Smooth muscle cell (in vitro differentiated cells): ENCODE measurements around the gene XBP1. TPM values are rescaled to one million over a fixed set of nuclear protein-coding genes. Genes with fewer than 3 reads are reported as not detected.

Experiments used
- DNase-seq: peaks from one replicate; lab custom pipeline; 2025; ENCODE audit not compliant: unreplicated experiment; lab: John Stamatoyannopoulos, UW
- H2AFZ ChIP-seq: fragments of 200-600 bp; sonication (generic); 2 replicates; pipeline ENCODE4 v1.6.0; 2016; ENCODE audit warnings: antibody characterized with exemption, low read depth, mild to moderate bottlenecking
- H3F3A ChIP-seq: fragments of 200-600 bp; sonication (generic); 2 replicates; pipeline ENCODE4 v1.6.0; 2017; ENCODE audit warnings: antibody characterized with exemption, low read depth
- H3K27ac ChIP-seq: fragments of 200-600 bp; sonication (generic); 2 replicates; pipeline ENCODE4 v1.5.1; 2016; ENCODE audit warnings: low read depth, mild to moderate bottlenecking
- H3K27me3 ChIP-seq: fragments of 200-600 bp; sonication (generic); 2 replicates; pipeline ENCODE4 v1.6.1; 2016; ENCODE audit warnings: low read depth, mild to moderate bottlenecking
- H3K36me3 ChIP-seq: fragments of 200-600 bp; sonication (generic); 2 replicates; pipeline ENCODE4 v1.5.1; 2016; ENCODE audit warnings: low read depth
- H3K4me1 ChIP-seq: fragments of 200-600 bp; sonication (generic); 2 replicates; pipeline ENCODE4 v1.5.1; 2016; ENCODE audit warnings: low read depth
- H3K4me2 ChIP-seq: fragments of 200-600 bp; sonication (generic); 2 replicates; pipeline ENCODE4 v1.6.0; 2016; ENCODE audit warnings: mild to moderate bottlenecking
- H3K4me3 ChIP-seq: fragments of 200-600 bp; sonication (generic); 2 replicates; pipeline ENCODE4 v1.5.1; 2016; ENCODE audit warnings: mild to moderate bottlenecking
- H3K79me2 ChIP-seq: fragments of 200-600 bp; sonication (generic); 2 replicates; pipeline ENCODE4 v1.6.0; 2016; ENCODE audit warnings: low read depth, mild to moderate bottlenecking
- H3K9ac ChIP-seq: fragments of 200-600 bp; sonication (generic); 2 replicates; pipeline ENCODE4 v1.6.0; 2016; ENCODE audit warnings: low read depth
- H3K9me3 ChIP-seq: fragments of 200-600 bp; sonication (generic); replicated peaks from 2 replicates; pipeline ENCODE4 v1.5.1; 2016; ENCODE audit warnings: low read depth
- H4K20me1 ChIP-seq: fragments of 200-600 bp; sonication (generic); 2 replicates; pipeline ENCODE4 v1.6.0; 2016; ENCODE audit warnings: low read depth
- WGBS: methylation state at CpG from one replicate; pipeline ENCODE4 v1.1.7; 2016; ENCODE audit warnings: low lambda C conversion rate; 5-methylcytosine and 5-hydroxymethylcytosine counted together
- polyA plus RNA-seq: library from polyadenylated mRNA; unstranded; fragments of >200 nt; fragmentation: Nextera tagmentation; extraction: Ambion mirVana; gene quantifications from 2 replicates; pipeline ENCODE4 v1.2.1, GENCODE V29; 2016
- total RNA-seq: library from RNA; depleted of rRNA; stranded (reverse); fragments of >200 nt; gene quantifications from 2 replicates; pipeline ENCODE4 v1.2.3, GENCODE V29; 2014
- TF ChIP-seq, protein P1 (sequence below): fragments of 200-600 bp; sonication (generic); IDR thresholded peaks from 2 replicates; pipeline ENCODE4 v1.5.1; 2017; ENCODE audit warnings: borderline replicate concordance, mild to moderate bottlenecking, antibody characterized with exemption; ENCODE audit not compliant: insufficient read depth, poor library complexity, severe bottlenecking

The XBP1 gene
- total and polyA plus RNA-seq, 2 experiments from 2014 or later = 375 to 381 TPM

DNA sequence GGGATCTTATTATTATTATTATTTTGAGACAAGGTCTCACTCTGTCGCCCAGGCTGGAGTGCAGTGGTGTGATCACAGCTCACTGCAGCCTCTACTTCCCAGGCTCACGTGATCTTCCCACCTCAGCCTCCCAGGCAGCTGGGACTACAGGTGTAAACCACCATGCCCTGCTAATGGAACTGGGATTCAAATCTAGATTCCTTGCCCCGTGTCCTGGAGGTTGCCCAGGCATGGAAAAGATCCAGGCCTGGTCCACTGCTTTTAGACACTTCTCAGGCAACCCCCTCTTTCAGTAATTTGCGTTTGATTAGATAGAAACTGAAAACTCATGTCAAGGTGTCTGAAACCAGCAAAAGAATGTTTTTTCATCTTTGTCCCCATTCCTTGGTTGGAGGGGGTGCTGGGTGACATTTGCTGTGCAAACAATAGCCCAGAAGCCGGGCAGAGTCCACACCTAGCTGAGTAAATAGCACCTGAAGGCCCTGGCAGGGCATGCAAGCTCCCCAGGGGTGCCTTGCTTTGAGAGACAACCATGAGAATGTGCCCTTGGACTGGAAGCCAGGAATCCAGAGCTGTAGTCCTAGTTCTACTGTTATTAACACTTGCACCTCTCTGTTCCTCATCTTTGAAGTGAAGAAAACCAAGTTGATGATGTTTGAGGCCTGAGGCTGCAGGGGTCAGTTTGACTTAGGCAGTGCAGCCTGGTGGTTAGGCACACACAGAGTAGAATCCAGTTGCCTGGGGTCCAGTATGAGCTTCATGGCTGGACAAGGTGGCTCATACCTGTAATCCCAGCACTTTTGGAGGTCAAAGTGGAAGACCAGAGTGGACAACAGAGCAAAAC is 19.1 kb upstream of the XBP1 start:
- H3K27me3 ChIP-seq = no peaks in the 10 kb centered on the region
- 71% methylated on average over 5 of the region's 5 CpGs for WGBS
- no peaks in the 10 kb centered on the region for H3F3A ChIP-seq
- H3K9ac ChIP-seq = no peak overlapping the region
- H3K4me3 ChIP-seq = no peak overlapping the region
- H3K9me3 ChIP-seq = no peaks in the 10 kb centered on the region
- H3K79me2 ChIP-seq = no peaks in the 10 kb centered on the region
- no peak overlapping the region for H3K4me2 ChIP-seq
- no peaks in the 10 kb centered on the region for H4K20me1 ChIP-seq
- no peaks in the 10 kb centered on the region for H3K36me3 ChIP-seq
- TF ChIP-seq, protein P1, sequence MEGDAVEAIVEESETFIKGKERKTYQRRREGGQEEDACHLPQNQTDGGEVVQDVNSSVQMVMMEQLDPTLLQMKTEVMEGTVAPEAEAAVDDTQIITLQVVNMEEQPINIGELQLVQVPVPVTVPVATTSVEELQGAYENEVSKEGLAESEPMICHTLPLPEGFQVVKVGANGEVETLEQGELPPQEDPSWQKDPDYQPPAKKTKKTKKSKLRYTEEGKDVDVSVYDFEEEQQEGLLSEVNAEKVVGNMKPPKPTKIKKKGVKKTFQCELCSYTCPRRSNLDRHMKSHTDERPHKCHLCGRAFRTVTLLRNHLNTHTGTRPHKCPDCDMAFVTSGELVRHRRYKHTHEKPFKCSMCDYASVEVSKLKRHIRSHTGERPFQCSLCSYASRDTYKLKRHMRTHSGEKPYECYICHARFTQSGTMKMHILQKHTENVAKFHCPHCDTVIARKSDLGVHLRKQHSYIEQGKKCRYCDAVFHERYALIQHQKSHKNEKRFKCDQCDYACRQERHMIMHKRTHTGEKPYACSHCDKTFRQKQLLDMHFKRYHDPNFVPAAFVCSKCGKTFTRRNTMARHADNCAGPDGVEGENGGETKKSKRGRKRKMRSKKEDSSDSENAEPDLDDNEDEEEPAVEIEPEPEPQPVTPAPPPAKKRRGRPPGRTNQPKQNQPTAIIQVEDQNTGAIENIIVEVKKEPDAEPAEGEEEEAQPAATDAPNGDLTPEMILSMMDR = no peak
- H3K4me1 ChIP-seq = peaks cover 3% of the 10 kb centered on the region
- no peak overlapping the region for H3K27ac ChIP-seq
- no peak for DNase-seq
- no peak overlapping the region for H2AFZ ChIP-seq

DNA sequence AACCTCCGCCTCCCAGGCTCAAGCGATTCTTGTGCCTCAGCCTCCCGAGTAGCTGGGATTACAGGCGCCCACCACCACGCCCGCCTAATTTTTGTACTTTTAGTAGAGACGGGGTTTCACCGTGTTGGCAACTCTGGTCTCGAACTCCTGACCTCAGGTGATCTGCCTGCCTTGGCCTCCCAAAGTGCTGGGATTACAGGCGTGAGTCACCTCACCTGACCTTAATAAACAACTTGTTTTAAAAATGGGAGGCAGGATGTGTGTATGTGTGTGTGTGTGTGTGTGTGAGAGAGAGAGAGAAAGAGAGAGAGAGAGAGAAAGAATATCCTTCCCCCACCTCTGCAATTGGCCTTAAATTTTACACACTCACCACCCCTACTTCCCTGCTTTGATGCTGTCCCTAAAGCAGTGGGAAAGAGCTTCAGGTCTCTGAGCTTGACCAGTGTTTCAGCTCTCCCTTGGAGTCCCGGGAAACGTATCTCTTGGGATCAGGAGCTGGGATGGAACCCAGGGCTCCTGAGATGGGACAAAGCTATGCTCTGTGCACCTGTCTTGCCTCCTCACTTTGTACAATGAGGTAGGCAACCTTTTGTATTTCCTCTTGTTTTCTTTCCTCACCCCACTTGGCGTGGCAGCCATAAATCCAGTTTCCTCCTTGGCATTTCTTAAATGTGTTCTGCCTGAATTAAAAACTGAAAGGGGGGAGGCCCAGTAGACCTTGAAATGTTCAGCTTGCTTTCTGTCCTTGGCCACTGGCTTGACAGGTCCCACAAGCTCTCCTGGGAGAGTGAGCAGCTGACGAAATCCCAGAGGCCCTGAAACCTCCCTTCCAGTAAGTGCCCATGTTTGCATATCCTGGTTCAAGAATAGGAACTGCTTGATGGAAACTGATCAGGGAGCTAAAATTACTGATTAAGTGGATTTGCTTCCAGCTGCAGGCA is 17.8 kb upstream of the XBP1 start:
- Histone ChIP-seq H3K4me2 (no peak overlapping the region), H3K79me2 (no peaks in the 10 kb centered on the region), H3K4me1 (peaks cover 3% of the 10 kb centered on the region), H3K4me3 (no peak overlapping the region), H2AFZ (no peak overlapping the region), H3K9ac (no peak overlapping the region), H3K36me3 (no peaks in the 10 kb centered on the region), H3K9me3 (no peaks in the 10 kb centered on the region), H3K27me3 (no peaks in the 10 kb centered on the region), H3F3A (no peaks in the 10 kb centered on the region), H4K20me1 (peaks cover 4% of the 10 kb centered on the region), H3K27ac (peak overlapping the region; percentile 12)
- TF ChIP-seq, protein P1 = no peak
- 86% methylated on average over 14 of the region's 14 CpGs for WGBS
- no peak for DNase-seq

DNA sequence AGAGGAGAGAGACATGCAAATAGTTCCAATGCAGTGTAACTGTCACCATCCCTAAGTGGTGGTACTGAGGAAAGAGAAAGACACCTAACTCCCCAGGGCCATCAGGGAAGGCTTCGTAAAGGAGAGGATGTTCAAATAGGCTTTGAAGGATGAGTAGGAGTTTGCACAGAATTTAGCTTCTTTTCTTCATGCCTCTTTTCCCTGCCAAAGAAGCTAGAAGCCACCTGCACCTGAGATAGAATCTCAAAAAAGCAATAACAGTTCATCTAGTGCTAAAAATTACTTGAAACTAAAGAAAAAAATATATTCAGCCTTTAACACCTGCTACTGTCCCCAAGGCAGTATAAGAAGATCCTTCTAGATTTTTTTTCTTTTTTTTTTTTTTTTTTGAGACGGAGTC is 16.7 kb upstream of the XBP1 start:
- Histone ChIP-seq H3K79me2 (no peaks in the 10 kb centered on the region), H3K4me1 (no peaks in the 10 kb centered on the region), H3K36me3 (no peaks in the 10 kb centered on the region), H2AFZ (no peak overlapping the region), H3K9ac (no peak overlapping the region), H3K27me3 (no peaks in the 10 kb centered on the region), H3K4me2 (no peak overlapping the region), H3K4me3 (no peak overlapping the region), H3F3A (no peaks in the 10 kb centered on the region), H4K20me1 (peaks cover 11% of the 10 kb centered on the region), H3K27ac (no peak overlapping the region), H3K9me3 (no peaks in the 10 kb centered on the region)
- TF ChIP-seq, protein P1 = no peak
- 65% methylated on average over 2 of the region's 2 CpGs for WGBS
- DNase-seq = no peak
